CD4-positive, alpha-beta T cell treated with Interleukin-17A for 4 hours (primary cell): ENCODE measurements around the gene ALX1.
"Not testable (repeated sequence)": the region's sequence is repeated elsewhere in the genome, so short reads cannot be mapped to it uniquely, and the experiment has no call there.

Experiments
- DNase-seq: peaks from one replicate; pipeline ENCODE4 v3.0.0-alpha.2; 2020; ENCODE audit warnings: mixed read lengths

Gene ALX1

GRCh38 chr12:85308374-85308773 is 28.4 kb downstream of the ALX1 start:
- DNase-seq, result no peak

- no peak for DNase-seq
Observed at GRCh38 chr12:85309125-85309566, 29.1 kb downstream of the ALX1 start.

GRCh38 chr12:85310025-85310424 is 30.0 kb downstream of the ALX1 start:
- DNase-seq, result no peak

- no peak for DNase-seq
Observed at GRCh38 chr12:85310456-85311076, 30.5 kb downstream of the ALX1 start.

- not testable (repeated sequence) for DNase-seq
Observed at GRCh38 chr12:85317866-85318636, 38.0 kb downstream of the ALX1 start.

- no peak for DNase-seq
Observed at GRCh38 chr12:85322715-85323114, 42.7 kb downstream of the ALX1 start.

- DNase-seq, result no peak
Observed at GRCh38 chr12:85325442-85325841, 45.4 kb downstream of the ALX1 start.

- no peak for DNase-seq
Observed at GRCh38 chr12:85329913-85330312, 49.9 kb downstream of the ALX1 start.

GRCh38 chr12:85348779-85349178 is 68.8 kb downstream of the ALX1 start:
- DNase-seq, result no peak

- DNase-seq, result no peak
Observed at GRCh38 chr12:85350356-85350755, 70.3 kb downstream of the ALX1 start.
